K562 (cell line): ENCODE measurements around the gene ENDOV. TPM values are rescaled to one million over a fixed set of nuclear protein-coding genes. Genes with fewer than 3 reads are reported as not detected.

Experiments used
- ASH1L ChIP-seq: fragments of 450-650 bp; IDR thresholded peaks from 2 replicates; pipeline ENCODE4 v1.6.1; 2018; ENCODE audit warnings: borderline replicate concordance, mild to moderate bottlenecking, low read depth; ENCODE audit not compliant: partially characterized antibody
- CBFA2T2 ChIP-seq: fragments of 450-650 bp; conservative IDR thresholded peaks from 2 replicates; pipeline ENCODE4 v1.6.1; 2017; ENCODE audit warnings: mild to moderate bottlenecking
- FOXP1 ChIP-seq: sonication (generic); formaldehyde crosslinking; IDR thresholded peaks from 2 replicates; pipeline ENCODE4 v1.8.0; 2022; ENCODE audit warnings: mild to moderate bottlenecking, missing genetic modification reagents
- HEY1 ChIP-seq: fragments of 250-450 bp; sonication (Bioruptor Pico); IDR thresholded peaks from 2 replicates; pipeline ENCODE4 v1.5.0; 2020; ENCODE audit warnings: mild to moderate bottlenecking, moderate library complexity, borderline replicate concordance
- KDM4B ChIP-seq, 2 experiments: fragments of 450-650 bp in 1 of 2; sonication (generic) in 1 of 2; IDR thresholded peaks; 2 replicates each; pipeline ENCODE4 v1.6.1; 2016 to 2017; ENCODE audit warnings: borderline replicate concordance in 2 of 2, antibody characterized with exemption in 1 of 2, low read depth in 1 of 2, mild to moderate bottlenecking in 1 of 2
- KLF1 ChIP-seq: fragments of 450-650 bp; IDR thresholded peaks from 2 replicates; pipeline ENCODE4 v1.6.1; 2016; ENCODE audit warnings: missing genetic modification characterization, missing compliant biosample characterization
- MEIS2 ChIP-seq: fragments of 450-650 bp; IDR thresholded peaks from 2 replicates; pipeline ENCODE4 v1.6.1; 2014; ENCODE audit warnings: mild to moderate bottlenecking; ENCODE audit not compliant: partially characterized antibody
- MXI1 ChIP-seq: IDR thresholded peaks from 2 replicates; pipeline ENCODE4 v1.6.1; 2011; ENCODE audit warnings: low read depth, mild to moderate bottlenecking, improper control_type of control experiment, low read length
- NELFE ChIP-seq: IDR thresholded peaks from 2 replicates; pipeline ENCODE4 v1.6.1; 2011; ENCODE audit warnings: mild to moderate bottlenecking; ENCODE audit not compliant: insufficient read depth, insufficient read length
- NRF1 ChIP-seq, 2 experiments: fragments of 450-650 bp; IDR thresholded peaks in 1 of 2; conservative IDR thresholded peaks in 1 of 2; 2 replicates each; pipeline ENCODE4 v1.6.1; 2014; ENCODE audit warnings: mild to moderate bottlenecking in 2 of 2
- POLR2G ChIP-seq: fragments of 200-400 bp; formaldehyde crosslinking; IDR thresholded peaks from 2 replicates; pipeline ENCODE4 v1.6.1; 2017; ENCODE audit warnings: low read depth, mild to moderate bottlenecking, antibody characterized with exemption, low read length, moderate library complexity
- SIN3B ChIP-seq: fragments of 450-650 bp; IDR thresholded peaks from 2 replicates; pipeline ENCODE4 v1.6.1; 2017; ENCODE audit warnings: low read depth, mild to moderate bottlenecking, moderate library complexity
- TAF1 ChIP-seq: IDR thresholded peaks from 2 replicates; pipeline ENCODE4 v1.6.1; 2011; ENCODE audit warnings: mild to moderate bottlenecking, low read length, moderate library complexity; ENCODE audit not compliant: insufficient read depth, control insufficient read depth, severe bottlenecking; ENCODE audit errors: extremely low read depth
- TEAD4 ChIP-seq, 2 experiments: sonication (generic) in 1 of 2; formaldehyde crosslinking in 1 of 2; IDR thresholded peaks; 2 replicates each; pipeline versions ENCODE4 v1.6.1 to v1.8.0; 2012 to 2022; ENCODE audit warnings: borderline replicate concordance in 1 of 2, inconsistent platforms in 1 of 2, low read length in 1 of 2, mild to moderate bottlenecking in 1 of 2, missing genetic modification reagents in 1 of 2
- TRIM24 ChIP-seq, 2 experiments: fragments of 450-650 bp; IDR thresholded peaks; 2 replicates each; pipeline ENCODE4 v1.6.1; 2016
- ZFX ChIP-seq: sonication (generic); formaldehyde crosslinking; IDR thresholded peaks from 2 replicates; pipeline ENCODE4 v1.8.0; 2022; ENCODE audit warnings: mild to moderate bottlenecking, missing genetic modification reagents, moderate library complexity
- polyA plus RNA-seq, 8 experiments: library from polyadenylated mRNA; depleted of rRNA in 4 of 8; stranded (reverse) in 5 of 8; unstranded in 3 of 8; fragments of >200 nt; fragmentation: Nextera tagmentation in 2 of 8; fragmentation: Illumina TruSeq in 1 of 8; extraction: Ambion mirVana in 2 of 8; extraction: Trizol in 1 of 8; gene quantifications; 2 replicates each; pipeline versions ENCODE4 v1.2.1 to v1.2.3, GENCODE V29; 2011 to 2014; ENCODE audit warnings: inconsistent platforms in 1 of 8, missing spikeins in 1 of 8
- total RNA-seq, 7 experiments: library from RNA; depleted of rRNA in 6 of 7; stranded (reverse); fragments of >200 nt in 6 of 7; fragmentation: Illumina TruSeq in 2 of 7; extraction: Trizol in 2 of 7; gene quantifications; 2 replicates each; pipeline versions ENCODE4 v1.2.1 to v1.2.3, GENCODE V29; 2011 to 2021; ENCODE audit warnings: low replicate concordance in 1 of 7
- TF ChIP-seq, protein P1 (sequence below), 2 experiments: fragments of 450-650 bp; formaldehyde crosslinking in 1 of 2; IDR thresholded peaks; 2 replicates each; pipeline versions ENCODE4 v1.4.0 to v1.6.1; 2014 to 2020; ENCODE audit warnings: mild to moderate bottlenecking in 2 of 2, borderline replicate concordance in 1 of 2, low read depth in 1 of 2

The ENDOV gene
- total and polyA plus RNA-seq, 9 of the 15 experiments (the other 6 are each of a cell fraction or from before 2014, with no cell fraction given) = 1.2 to 8.2 (median 3.7) TPM

DNA sequence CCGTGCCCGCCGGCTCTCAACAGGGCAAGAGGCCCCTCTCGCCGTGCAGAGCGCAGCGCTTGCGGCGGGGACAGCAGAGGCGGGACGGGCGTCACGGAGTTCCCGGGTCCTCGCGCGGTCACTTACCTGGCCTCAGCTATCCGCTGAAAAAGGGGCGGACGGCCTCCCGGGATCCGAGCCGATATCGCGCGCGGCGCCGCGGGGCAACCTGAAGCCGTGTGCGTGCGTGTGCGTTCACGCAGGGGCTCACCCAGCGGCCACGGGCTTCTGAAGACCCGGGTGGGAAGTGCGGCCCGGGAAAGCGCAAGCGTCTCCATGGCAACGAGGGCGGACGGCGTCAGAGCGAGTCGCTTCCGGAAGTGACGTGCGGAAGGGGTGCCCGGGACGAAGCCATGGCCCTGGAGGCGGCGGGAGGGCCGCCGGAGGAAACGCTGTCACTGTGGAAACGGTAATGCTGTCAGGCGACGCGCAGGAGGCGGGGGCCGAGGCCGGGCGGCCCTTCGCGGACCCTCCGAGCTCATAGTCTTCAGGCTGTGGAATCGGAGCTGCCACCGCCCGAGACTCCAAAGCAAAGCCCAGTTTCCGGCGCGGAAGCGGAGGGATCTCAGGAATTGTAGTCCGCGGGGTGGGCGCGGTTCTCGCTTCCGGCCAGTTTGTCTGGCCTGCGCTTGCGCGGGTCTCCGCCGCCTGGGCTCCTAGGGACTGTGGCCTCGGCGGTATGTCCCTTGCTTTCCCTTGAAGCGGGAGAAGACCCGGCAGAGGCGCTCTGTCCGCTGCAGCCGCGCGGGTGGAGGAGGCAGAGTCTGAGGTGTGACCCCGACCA lies at the start of gene ENDOV (continued):
- TF ChIP-seq CBFA2T2 (no peak), KDM4B (IDR thresholded peaks at IDR 0.05; ENCODE audit: borderline replicate concordance in 2 of 2, low read depth in 1 of 2) (peak in 1 of 2 experiments; percentile 60; a peak in 2 of 4 replicates), TRIM24 (IDR thresholded peaks at IDR 0.05) (peak in 1 of 2 experiments; percentile 70; a peak in 2 of 4 replicates), MXI1 (peak; percentile 84), ZFX (peak; percentile 86), ASH1L (no peak), MEIS2 (peak; percentile 80), POLR2G (peak; percentile 80), NRF1 (conservative IDR thresholded peaks at IDR 0.05 in 1 of 2, IDR thresholded peaks at IDR 0.05 in 1 of 2) (peak; percentile 98), TAF1 (no peak), TEAD4 (IDR thresholded peaks at IDR 0.05; ENCODE audit: low read length) (peak; percentile 17; the same call in 1 of the 2 replicates), TEAD4 (CRISPR knock-in tag; IDR thresholded peaks at IDR 0.05; ENCODE audit: borderline replicate concordance) (no peak), FOXP1 (CRISPR knock-in tag) (0 out of 2 replicates have a peak, but pooled peaks have one; percentile 75), SIN3B (peak; percentile 95), HEY1 (CRISPR knock-in tag) (no peak), KLF1 (peak; percentile 94), NELFE (no peak)
- TF ChIP-seq, protein P1, sequence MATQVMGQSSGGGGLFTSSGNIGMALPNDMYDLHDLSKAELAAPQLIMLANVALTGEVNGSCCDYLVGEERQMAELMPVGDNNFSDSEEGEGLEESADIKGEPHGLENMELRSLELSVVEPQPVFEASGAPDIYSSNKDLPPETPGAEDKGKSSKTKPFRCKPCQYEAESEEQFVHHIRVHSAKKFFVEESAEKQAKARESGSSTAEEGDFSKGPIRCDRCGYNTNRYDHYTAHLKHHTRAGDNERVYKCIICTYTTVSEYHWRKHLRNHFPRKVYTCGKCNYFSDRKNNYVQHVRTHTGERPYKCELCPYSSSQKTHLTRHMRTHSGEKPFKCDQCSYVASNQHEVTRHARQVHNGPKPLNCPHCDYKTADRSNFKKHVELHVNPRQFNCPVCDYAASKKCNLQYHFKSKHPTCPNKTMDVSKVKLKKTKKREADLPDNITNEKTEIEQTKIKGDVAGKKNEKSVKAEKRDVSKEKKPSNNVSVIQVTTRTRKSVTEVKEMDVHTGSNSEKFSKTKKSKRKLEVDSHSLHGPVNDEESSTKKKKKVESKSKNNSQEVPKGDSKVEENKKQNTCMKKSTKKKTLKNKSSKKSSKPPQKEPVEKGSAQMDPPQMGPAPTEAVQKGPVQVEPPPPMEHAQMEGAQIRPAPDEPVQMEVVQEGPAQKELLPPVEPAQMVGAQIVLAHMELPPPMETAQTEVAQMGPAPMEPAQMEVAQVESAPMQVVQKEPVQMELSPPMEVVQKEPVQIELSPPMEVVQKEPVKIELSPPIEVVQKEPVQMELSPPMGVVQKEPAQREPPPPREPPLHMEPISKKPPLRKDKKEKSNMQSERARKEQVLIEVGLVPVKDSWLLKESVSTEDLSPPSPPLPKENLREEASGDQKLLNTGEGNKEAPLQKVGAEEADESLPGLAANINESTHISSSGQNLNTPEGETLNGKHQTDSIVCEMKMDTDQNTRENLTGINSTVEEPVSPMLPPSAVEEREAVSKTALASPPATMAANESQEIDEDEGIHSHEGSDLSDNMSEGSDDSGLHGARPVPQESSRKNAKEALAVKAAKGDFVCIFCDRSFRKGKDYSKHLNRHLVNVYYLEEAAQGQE (IDR thresholded peaks at IDR 0.05; ENCODE audit: borderline replicate concordance) = no peak
- TF ChIP-seq, protein P1 (CRISPR knock-in tag; IDR thresholded peaks at IDR 0.05; ENCODE audit: low read depth) = 0 out of 2 replicates have a peak, but pooled peaks have one; percentile 27
